Prostate gland (tissue), 2 donors: ENCODE data around the gene PKD2L2. TPM values are rescaled to one million over a fixed set of nuclear protein-coding genes. Genes with fewer than 3 reads are reported as not detected.

Experiments
- DNase-seq: peaks from one replicate; pipeline ENCODE4 v3.0.0-alpha.2; 2019; ENCODE audit warnings: low spot score
- H3K27ac ChIP-seq, 2 donors: fragments of 200-600 bp; sonication (generic); 2 replicates each; pipeline ENCODE4 v1.5.1; 2017 to 2019
- H3K27me3 ChIP-seq: fragments of 200-600 bp; sonication (generic); replicated peaks from 2 replicates; pipeline ENCODE4 v1.5.1; 2019; ENCODE audit not compliant: insufficient read depth
- H3K36me3 ChIP-seq, 2 donors: fragments of 200-600 bp; sonication (generic); 1 replicate in 1 of 2; 2 replicates in 1 of 2; pipeline versions ENCODE4 v1.5.1 to v1.8.1; 2017 to 2019
- H3K4me1 ChIP-seq: fragments of 200-600 bp; sonication (generic); replicated peaks from 2 replicates; pipeline ENCODE4 v1.5.1; 2019
- H3K4me3 ChIP-seq, 2 donors: fragments of 200-600 bp; sonication (generic); 2 replicates each; pipeline ENCODE4 v1.5.1; 2017 to 2019
- H3K9me3 ChIP-seq: fragments of 200-600 bp; sonication (generic); 2 replicates; pipeline ENCODE4 v1.5.1; 2017
- POLR2A ChIP-seq: fragments of 450-650 bp; IDR thresholded peaks from one replicate; pipeline ENCODE4 v1.6.1; 2016; ENCODE audit warnings: antibody characterized with exemption, mild to moderate bottlenecking
- POLR2AphosphoS5 ChIP-seq: sonication (generic); formaldehyde crosslinking; IDR thresholded peaks from one replicate; pipeline ENCODE4 v1.6.1; 2017; ENCODE audit warnings: antibody characterized with exemption
- WGBS: methylation state at CpG from one replicate; pipeline ENCODE4 v1.1.5; 2018; 5-methylcytosine and 5-hydroxymethylcytosine counted together
- intact Hi-C: fragments of 100-400 bp; cut with DNase I; formaldehyde crosslinking; loops from one replicate; pipeline ENCODE4 v1.14.2; 2022
- total RNA-seq, 2 donors: library from RNA; depleted of rRNA; stranded (reverse); fragments of >200 nt; gene quantifications; one replicate each; pipeline ENCODE4 v1.1.0, GENCODE V29; 2016
- TF ChIP-seq, protein P1 (sequence below), 4 experiments: fragments of 200-600 bp in 2 of 4; fragments of 450-650 bp in 2 of 4; sonication (generic) in 2 of 4; IDR thresholded peaks; 1 replicate in 3 of 4; 2 replicates in 1 of 4; pipeline ENCODE4 v1.5.1; 2016 to 2019; ENCODE audit warnings: antibody characterized with exemption in 4 of 4, mild to moderate bottlenecking in 2 of 4, moderate library complexity in 2 of 4

The PKD2L2 gene
- total RNA-seq, 2 donors from 2014 or later = 0.45 TPM; not detected in 1

DNA sequence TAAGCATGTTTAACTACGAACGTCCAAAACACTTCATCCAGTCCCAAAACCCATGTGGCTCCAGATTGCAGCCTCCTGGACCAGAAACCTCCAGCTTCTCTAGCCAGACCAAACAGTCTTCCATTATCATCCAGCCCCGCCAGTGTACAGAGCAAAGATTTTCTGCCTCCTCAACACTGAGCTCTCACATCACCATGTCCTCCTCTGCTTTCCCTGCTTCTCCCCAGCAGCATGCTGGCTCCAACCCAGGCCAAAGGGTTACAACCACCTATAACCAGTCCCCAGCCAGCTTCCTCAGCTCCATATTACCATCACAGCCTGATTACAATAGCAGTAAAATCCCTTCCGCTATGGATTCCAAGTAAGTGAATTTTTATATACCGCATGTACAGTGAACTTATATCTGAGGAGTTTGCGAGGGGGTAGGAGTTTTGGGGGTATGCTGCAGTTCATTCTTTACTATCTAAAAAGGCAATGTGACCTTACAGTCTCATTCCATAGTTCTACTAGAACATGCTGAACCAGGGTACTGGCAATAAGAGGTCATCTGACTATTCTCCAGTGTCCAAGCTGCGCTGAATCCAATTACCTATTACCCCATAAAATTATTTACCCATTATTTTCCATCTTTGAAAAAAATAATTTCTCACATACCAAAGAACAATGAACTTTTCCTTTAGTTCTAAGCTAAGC lies 18.5 kb upstream of the PKD2L2 start:
- no peak overlapping the region for H3K4me3 ChIP-seq
- intact Hi-C loops = no loop called here
- DNase-seq = no peak
- TF ChIP-seq, protein P1, sequence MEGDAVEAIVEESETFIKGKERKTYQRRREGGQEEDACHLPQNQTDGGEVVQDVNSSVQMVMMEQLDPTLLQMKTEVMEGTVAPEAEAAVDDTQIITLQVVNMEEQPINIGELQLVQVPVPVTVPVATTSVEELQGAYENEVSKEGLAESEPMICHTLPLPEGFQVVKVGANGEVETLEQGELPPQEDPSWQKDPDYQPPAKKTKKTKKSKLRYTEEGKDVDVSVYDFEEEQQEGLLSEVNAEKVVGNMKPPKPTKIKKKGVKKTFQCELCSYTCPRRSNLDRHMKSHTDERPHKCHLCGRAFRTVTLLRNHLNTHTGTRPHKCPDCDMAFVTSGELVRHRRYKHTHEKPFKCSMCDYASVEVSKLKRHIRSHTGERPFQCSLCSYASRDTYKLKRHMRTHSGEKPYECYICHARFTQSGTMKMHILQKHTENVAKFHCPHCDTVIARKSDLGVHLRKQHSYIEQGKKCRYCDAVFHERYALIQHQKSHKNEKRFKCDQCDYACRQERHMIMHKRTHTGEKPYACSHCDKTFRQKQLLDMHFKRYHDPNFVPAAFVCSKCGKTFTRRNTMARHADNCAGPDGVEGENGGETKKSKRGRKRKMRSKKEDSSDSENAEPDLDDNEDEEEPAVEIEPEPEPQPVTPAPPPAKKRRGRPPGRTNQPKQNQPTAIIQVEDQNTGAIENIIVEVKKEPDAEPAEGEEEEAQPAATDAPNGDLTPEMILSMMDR (IDR thresholded peaks at IDR 0.05) = no peak
- no peak for TF ChIP-seq POLR2AphosphoS5
- TF ChIP-seq POLR2A = no peak
- H3K27ac ChIP-seq = no peak overlapping the region
- WGBS = 94% methylated on average over 7 of the region's 7 CpGs
- H3K9me3 ChIP-seq = no peaks in the 10 kb centered on the region
- no peaks in the 10 kb centered on the region for H3K4me1 ChIP-seq
- H3K36me3 ChIP-seq = no peaks in the 10 kb centered on the region
- no peaks in the 10 kb centered on the region for H3K27me3 ChIP-seq

DNA sequence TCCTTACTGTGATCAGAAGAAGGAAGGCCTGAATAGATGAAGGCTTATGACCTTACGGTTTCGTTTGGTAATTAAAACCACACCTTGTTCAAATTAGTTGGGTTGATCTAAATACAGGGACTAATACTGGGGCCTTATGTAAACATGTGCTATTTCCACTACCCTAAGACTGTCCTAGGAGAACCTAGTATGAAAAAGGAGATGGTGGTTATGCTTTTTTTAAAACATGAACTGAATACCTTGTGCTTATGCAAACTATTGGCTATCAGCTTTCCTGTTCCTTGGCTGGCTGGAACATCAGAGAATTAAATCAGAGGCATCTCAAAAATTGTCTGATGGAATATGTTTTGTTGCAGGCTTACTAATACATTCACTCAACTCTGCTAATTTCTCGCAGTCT lies 17.7 kb upstream of the PKD2L2 start:
- H3K4me3 ChIP-seq = no peak overlapping the region
- no peak overlapping the region for H3K27ac ChIP-seq
- 91% methylated on average over 3 of the region's 3 CpGs for WGBS
- DNase-seq = no peak
- no peaks in the 10 kb centered on the region for H3K27me3 ChIP-seq
- intact Hi-C loops = no loop called here
- no peaks in the 10 kb centered on the region for H3K36me3 ChIP-seq
- H3K9me3 ChIP-seq = no peaks in the 10 kb centered on the region
- TF ChIP-seq, protein P1 (IDR thresholded peaks at IDR 0.05) = no peak
- TF ChIP-seq POLR2A (no peak), POLR2AphosphoS5 (no peak)
- no peaks in the 10 kb centered on the region for H3K4me1 ChIP-seq

GRCh38 chr5:137872466-137872865 lies 16.8 kb upstream of the PKD2L2 start:
- H3K36me3 ChIP-seq = no peaks in the 10 kb centered on the region
- no peak overlapping the region for H3K27ac ChIP-seq
- TF ChIP-seq POLR2A (no peak), POLR2AphosphoS5 (no peak)
- TF ChIP-seq, protein P1 (IDR thresholded peaks at IDR 0.05) = no peak
- no peaks in the 10 kb centered on the region for H3K9me3 ChIP-seq
- intact Hi-C loops = no loop called here
- H3K4me3 ChIP-seq = no peak overlapping the region
- no peaks in the 10 kb centered on the region for H3K27me3 ChIP-seq
- H3K4me1 ChIP-seq = no peaks in the 10 kb centered on the region
- no peak for DNase-seq
- 82% methylated on average over 3 of the region's 3 CpGs for WGBS

GRCh38 chr5:137876101-137876500 lies 13.2 kb upstream of the PKD2L2 start:
- intact Hi-C loops = no loop called here
- TF ChIP-seq, protein P1 (IDR thresholded peaks at IDR 0.05) = no peak
- TF ChIP-seq POLR2A = no peak
- no peak for TF ChIP-seq POLR2AphosphoS5
- H3K36me3 ChIP-seq = no peaks in the 10 kb centered on the region
- DNase-seq = no peak
- no peak overlapping the region for H3K27ac ChIP-seq
- no peak overlapping the region for H3K4me3 ChIP-seq
- no peaks in the 10 kb centered on the region for H3K4me1 ChIP-seq
- H3K27me3 ChIP-seq = no peaks in the 10 kb centered on the region
- H3K9me3 ChIP-seq = no peaks in the 10 kb centered on the region

GRCh38 chr5:137880313-137880712 lies 8.9 kb upstream of the PKD2L2 start:
- TF ChIP-seq POLR2A (no peak), POLR2AphosphoS5 (peak; percentile 55)
- TF ChIP-seq, protein P1 (IDR thresholded peaks at IDR 0.05) = no peak
- no peaks in the 10 kb centered on the region for H3K9me3 ChIP-seq
- intact Hi-C loops = loop anchor here (5.0 kb wide), 1 partner anchor 43 kb away; no protein-coding TSS in a partner anchor
- WGBS = 15% methylated on average over 1 of the region's 1 CpG
- no peaks in the 10 kb centered on the region for H3K27me3 ChIP-seq
- DNase-seq = no peak
- no peak overlapping the region for H3K4me3 ChIP-seq
- H3K27ac ChIP-seq = no peak overlapping the region
- no peaks in the 10 kb centered on the region for H3K4me1 ChIP-seq
- H3K36me3 ChIP-seq = no peaks in the 10 kb centered on the region
